ENCODE data around the gene EFNA5.

Gene EFNA5

GRCh38 chr5:107670932-107671741, at the start of gene EFNA5:
Gene EFNA5, minus strand, starts transcription at chr5:107670937.
- DNase-seq (ENCODE audit: low read depth), result no peak
- TF ChIP-seq CTCF (IDR thresholded peaks at IDR 0.05; ENCODE audit: low read depth, low read length, missing control alignments), result no peak
- peak within 1 kb of the TSS; percentile 66 for H3K4me3 ChIP-seq (ENCODE audit: low read depth, low read length)

- DNase-seq (ENCODE audit: low read depth), result no peak
- no peak for TF ChIP-seq CTCF (IDR thresholded peaks at IDR 0.05; ENCODE audit: low read depth, low read length, missing control alignments)
- H3K4me3 ChIP-seq (ENCODE audit: low read depth, low read length), result no peak overlapping the region
These were observed 48.4 kb upstream of the EFNA5 start for GRCh38 chr5:107719034-107719606.

- H3K4me3 ChIP-seq (ENCODE audit: low read depth, low read length), result no peak overlapping the region
- DNase-seq (ENCODE audit: low read depth), result no peak
- TF ChIP-seq CTCF (IDR thresholded peaks at IDR 0.05; ENCODE audit: low read depth, low read length, missing control alignments), result no peak
These were observed 47.1 kb upstream of the EFNA5 start for GRCh38 chr5:107717816-107718215.

GRCh38 chr5:107713228-107713627, 42.5 kb upstream of the EFNA5 start:
- H3K4me3 ChIP-seq (ENCODE audit: low read depth, low read length), result no peak overlapping the region
- DNase-seq (ENCODE audit: low read depth), result no peak
- TF ChIP-seq CTCF (IDR thresholded peaks at IDR 0.05; ENCODE audit: low read depth, low read length, missing control alignments), result no peak

- H3K4me3 ChIP-seq (ENCODE audit: low read depth, low read length), result no peak overlapping the region
- no peak for TF ChIP-seq CTCF (IDR thresholded peaks at IDR 0.05; ENCODE audit: low read depth, low read length, missing control alignments)
- no peak for DNase-seq (ENCODE audit: low read depth)
These were observed 41.7 kb upstream of the EFNA5 start for GRCh38 chr5:107712359-107712870.

GRCh38 chr5:107705402-107706014, 34.8 kb upstream of the EFNA5 start:
- no peak for TF ChIP-seq CTCF (IDR thresholded peaks at IDR 0.05; ENCODE audit: low read depth, low read length, missing control alignments)
- H3K4me3 ChIP-seq (ENCODE audit: low read depth, low read length), result no peak overlapping the region
- DNase-seq (ENCODE audit: low read depth), result no peak

All from GM12864 (cell line).